GM21367 (cell line): ENCODE measurements around the gene ZNF555.
"Not testable (repeated sequence)": the region's sequence is repeated elsewhere in the genome, so short reads cannot be mapped to it uniquely, and the experiment has no call there.

ENCODE experiments used
- ATAC-seq: cut with Tn5 transposase; IDR thresholded peaks from one replicate; pipeline ENCODE4 v1.9.1; 2021; ENCODE audit not compliant: unreplicated experiment

ZNF555 gene

DNA sequence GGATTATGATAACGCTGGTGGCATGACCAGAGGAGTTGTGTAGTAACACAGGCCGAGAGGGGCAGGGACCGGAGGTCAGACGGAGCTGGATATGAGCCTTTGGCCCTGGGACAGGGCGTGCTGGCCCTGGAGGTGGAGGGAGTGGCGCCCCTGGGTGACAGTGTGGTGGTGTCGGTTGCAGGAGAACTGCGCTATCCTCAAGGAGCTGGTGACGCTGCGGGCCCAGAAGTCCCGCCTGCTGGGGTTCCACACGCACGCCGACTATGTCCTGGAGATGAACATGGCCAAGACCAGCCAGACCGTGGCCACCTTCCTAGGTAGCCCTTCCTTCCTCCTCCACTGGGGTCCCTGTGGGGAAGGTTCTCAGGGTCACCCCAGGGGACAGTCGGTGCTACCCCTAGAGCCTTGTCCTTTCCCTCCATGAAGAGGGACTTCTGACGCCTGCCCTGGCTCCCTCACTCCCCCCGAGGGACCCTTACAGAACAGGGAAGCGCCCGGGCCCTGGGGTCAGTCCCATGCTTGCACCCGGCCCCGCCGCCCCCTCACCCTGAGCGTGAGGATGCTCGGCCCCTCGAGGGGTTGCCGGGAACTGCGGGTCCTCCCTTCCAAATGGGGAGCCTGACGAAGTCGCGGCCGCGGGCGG is 34.4 kb upstream of the ZNF555 start:
- ATAC-seq, result no peak

DNA sequence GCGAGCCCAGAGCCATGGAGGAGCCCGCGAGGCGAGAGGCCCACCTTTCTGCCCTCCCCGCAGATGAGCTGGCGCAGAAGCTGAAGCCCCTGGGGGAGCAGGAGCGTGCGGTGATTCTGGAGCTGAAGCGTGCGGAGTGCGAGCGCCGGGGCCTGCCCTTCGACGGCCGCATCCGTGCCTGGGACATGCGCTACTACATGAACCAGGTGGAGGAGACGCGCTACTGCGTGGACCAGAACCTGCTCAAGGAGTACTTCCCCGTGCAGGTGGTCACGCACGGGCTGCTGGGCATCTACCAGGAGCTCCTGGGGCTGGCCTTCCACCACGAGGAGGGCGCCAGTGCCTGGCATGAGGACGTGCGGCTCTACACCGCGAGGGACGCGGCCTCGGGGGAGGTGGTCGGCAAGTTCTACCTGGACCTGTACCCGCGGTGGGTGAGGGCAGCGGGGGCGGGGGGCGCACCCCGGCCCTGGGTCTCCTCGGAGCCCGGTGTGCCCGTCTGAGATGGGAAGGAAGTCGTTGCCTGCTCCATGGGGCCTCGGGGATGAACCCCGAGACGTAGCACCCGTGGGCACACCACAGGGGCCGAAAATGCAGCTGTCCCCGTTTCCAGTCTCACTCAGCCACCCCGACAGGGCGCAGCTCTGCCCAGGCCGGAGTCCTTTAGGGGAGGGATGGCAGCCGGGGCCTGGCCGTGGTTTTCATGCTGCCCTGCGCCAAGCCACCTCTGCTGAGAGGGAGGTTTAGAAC is 33.7 kb upstream of the ZNF555 start:
- ATAC-seq, result no peak

DNA sequence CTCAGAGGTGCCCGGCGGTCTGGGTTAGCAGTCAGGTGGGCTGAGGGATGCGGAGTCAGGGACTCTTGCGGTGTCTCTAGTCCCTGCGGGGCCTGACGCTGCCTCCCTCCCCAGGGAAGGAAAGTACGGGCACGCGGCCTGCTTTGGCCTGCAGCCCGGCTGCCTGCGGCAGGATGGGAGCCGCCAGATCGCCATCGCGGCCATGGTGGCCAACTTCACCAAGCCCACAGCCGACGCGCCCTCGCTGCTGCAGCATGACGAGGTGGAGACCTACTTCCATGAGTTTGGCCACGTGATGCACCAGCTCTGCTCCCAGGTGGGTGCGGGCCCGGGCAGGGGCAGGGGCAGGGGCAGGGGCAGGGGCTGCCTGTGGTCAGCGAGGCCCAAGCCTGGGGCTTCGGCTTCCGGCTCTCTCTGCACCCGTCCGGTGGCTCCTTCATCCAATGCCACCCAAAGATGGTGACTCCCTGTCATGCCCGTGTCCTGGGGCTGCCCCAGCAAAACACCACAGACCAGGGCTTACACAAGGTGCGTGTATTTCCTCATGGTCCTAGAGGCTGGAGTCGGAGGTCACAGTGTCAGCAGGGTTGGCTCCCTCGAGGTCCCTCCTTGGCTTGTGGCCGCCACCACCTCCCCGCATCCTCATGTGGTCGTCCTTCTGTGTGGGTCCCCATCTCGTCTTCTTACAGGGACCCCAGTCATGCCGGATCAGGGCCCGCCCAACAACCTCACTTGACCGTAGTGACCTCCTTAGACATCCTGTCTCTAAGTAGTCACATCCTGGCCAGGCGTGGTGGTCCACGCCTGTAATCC is 32.9 kb upstream of the ZNF555 start:
- ATAC-seq, result no peak

DNA sequence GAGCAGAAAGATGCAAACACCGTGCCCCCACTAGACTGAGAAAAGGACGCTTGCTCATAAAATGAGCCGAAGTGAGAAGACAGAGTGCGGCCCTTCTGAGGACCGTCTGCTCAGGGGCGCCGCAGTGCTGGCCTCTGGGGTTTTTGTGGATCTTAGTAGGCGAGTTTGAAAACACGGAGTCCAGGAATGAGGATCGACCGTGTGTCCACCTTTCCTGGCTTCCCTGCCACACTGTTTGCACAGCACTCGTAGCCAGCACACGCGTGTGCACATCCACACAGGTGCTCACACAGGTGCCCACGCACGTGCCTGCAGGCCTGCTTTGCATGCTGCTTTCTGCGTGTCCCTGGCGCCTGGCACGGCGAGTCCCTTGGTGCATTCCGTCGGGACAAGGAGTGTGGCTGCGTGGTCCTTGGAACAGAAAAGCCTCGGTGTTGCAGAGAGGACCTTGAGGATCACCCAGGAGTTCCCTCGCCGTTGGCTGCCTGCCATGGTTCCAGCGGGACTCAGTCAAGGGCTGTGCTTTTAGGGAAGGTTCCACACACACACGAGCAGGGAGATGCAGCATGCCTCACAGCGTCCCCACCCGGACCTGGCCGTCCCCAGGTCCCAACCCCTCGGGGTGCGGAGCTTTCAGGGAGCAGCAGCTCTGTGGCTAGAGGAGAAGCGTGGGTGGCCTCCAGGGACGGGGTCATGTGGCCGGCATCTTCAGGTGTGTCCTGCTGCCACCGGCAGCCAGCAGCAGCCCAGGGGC is 31.7 kb upstream of the ZNF555 start:
- no peak for ATAC-seq

DNA sequence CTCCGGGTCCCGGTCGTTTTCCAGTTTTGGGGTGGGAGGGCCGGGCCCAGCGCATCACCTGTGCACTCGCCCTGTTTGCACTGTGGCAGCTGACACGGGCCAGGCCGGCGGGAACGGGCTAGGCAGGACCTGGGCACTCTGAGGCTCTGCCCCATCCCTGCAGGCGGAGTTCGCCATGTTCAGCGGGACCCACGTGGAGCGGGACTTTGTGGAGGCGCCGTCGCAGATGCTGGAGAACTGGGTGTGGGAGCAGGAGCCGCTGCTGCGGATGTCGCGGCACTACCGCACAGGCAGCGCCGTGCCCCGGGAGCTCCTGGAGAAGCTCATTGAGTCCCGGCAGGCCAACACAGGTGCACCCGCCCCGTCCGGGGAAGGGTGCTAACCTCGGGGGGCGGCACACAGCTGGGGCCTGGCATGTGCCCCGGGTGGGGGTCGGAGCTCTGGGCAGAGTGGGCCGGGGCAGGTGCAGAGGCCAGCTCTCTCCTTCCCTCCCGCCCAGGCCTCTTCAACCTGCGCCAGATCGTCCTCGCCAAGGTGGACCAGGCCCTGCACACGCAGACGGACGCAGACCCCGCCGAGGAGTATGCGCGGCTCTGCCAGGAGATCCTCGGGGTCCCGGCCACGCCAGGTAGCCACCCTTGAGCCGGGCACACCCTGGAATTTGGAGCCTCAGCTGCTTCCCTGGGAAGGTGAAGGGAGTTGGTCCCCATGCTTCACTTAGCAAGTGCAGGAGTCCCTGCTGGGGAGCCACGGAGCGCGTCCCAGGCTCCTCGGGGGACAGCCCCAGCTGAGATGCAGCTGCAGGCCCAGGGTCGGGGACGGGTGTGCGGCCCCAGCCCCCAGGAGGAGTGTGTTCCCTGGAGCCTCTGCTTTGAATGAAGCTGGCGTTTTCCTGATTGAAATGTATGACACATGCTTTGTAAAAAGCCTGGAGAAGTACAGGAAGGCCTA is 30.9 kb upstream of the ZNF555 start:
- ATAC-seq, result no peak

DNA sequence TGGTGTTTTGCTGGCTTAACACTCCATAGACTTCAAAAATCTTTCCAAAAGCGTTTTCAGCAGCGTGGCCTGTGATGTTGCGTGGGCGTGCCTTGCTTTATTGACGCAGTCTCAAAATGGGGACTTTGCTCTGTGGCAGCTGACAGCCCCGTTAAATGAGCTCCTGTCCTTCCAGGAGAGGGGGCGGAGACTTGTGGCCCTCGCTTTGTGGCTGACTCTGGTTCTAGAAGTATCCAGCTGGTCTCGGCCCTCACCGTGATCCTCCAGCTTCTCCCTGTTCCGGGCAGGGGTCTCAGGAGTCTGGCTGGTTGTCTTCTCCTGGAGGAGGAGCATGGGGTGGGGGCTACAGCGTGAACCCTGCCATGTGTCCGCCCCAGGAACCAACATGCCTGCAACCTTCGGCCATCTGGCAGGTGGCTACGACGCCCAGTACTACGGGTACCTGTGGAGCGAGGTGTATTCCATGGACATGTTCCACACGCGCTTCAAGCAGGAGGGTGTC is 30.0 kb upstream of the ZNF555 start:
- no peak for ATAC-seq

DNA sequence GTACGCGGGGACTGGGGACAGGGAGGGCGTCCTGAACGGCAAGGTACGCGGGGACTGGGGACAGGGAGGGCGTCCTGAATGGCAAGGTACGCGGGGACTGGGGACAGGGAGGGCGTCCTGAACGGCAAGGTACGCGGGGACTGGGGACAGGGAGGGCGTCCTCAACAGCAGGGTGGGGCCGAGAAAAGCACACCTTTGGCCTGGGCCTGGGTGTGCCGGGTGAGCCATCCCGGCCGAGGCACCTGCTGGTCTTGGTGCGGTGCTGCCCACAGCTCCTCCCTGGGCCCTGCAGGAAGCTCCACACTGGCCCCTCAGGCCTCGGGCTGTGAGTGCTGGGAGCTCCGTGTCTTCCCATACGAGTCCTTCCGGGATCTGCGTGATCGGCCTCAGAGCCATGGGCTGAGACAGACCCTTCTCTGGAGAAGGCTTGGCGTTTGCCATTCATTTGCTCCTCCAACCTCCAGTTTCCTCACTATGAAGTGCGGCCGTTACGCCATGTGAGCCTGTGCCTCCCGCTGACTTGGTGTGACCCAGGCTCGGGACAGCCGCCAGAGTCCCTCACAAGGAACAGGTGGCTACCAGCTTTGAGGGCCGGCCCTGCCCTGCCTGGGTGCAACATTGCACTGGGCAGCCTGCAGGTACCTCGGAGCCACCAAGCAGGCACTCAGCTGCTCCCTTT is 29.4 kb upstream of the ZNF555 start:
- no peak for ATAC-seq

DNA sequence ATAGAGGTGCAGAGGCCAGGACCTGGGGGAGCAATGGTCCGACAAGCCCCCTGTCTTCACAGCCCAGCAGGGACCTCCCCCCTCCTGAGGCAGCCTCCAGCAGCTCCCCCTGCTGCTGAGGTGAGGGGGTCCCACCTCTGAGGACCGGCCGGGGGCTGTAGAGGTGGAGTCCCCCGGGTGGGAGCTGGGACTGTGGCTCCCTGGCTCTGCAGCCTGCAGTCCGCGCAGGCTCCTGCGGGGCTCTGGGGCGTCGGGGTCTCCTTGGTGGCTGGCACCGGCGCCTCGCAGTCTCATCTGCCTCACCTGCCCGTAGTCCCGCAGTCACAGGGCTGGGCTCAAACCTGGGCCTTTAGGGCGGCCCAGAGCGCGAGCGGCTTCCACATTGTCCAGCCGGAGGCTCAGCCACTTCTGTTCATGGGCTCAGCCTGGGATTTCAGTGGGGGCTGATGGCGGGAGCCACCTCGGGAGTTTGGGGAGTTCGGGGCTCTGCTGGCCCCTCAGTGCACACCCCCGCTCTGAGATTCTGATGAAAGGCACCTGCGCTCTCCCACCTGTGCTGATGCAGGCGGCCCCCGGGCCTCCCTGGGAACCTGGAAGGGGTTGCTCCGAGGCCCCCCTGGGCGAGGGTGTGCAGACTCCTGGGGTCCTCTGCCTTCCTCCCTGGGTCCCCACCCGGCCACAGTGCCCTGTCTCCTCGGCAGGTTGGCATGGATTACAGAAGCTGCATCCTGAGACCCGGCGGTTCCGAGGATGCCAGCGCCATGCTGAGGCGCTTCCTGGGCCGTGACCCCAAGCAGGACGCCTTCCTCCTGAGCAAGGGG is 28.7 kb upstream of the ZNF555 start:
- no peak for ATAC-seq

DNA sequence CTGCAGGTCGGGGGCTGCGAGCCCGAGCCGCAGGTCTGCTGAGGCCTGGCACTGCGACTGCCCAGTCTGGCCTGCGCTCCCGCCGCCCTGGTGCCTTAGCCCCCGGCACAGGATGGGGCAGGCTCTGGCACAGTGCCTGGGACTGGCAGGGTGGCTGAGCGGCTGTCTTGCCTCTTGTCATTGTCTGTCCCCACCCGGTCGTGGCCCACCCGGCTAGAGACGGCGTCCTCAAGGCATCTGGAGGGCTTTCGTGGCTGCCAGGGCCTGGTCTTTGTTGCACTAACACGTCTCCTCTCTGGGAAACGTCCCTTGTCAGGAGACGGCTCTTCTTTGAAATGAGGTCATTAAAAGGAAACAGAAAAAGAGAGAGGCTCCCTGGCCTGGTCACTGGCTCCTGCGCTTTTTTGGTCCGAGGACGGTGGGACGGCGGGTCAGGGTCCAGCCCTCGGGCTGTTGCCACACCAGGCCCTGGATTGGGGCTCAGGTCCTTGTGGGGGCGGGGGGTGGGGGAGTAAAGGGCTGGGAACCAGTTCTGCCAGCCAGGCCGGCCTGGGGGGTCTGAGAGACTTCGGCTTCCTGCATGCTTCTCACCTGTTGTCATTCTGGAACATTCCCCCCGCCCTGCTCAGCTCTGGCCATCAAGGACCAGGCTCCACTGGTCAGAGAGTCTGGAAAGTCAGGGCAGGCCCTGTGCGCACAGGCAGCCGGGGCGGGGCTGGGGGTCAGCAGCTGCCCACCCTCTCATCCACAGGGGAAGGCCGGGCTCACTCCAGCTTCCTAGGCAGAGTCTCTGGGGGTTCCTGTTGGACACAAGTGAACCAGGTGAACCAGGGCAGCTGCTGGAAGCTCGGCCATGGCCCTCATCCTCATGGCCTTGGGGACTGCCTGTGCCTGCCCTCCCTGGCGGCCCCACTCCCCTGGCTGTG is 27.8 kb upstream of the ZNF555 start:
- no peak for ATAC-seq

DNA sequence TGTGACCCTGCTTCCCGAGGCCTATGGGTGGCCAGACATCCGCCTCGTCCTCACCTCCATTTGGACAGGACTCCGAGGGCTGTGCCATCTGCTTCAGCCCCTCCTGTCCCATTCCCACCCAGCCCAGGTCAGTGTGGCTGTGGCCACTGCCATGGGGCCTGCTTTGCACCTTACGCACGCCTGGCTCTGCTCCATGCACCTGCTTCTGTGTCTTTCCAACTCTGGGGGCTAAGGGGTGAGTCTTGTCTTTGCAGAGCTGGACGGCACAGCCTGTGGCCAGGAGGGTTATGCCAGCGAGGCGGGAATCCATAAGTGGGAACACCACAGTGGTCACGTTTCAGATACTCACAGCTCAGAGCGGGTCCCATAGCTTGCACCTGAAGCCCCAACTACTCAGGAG is 26.8 kb upstream of the ZNF555 start:
- ATAC-seq, result no peak

DNA sequence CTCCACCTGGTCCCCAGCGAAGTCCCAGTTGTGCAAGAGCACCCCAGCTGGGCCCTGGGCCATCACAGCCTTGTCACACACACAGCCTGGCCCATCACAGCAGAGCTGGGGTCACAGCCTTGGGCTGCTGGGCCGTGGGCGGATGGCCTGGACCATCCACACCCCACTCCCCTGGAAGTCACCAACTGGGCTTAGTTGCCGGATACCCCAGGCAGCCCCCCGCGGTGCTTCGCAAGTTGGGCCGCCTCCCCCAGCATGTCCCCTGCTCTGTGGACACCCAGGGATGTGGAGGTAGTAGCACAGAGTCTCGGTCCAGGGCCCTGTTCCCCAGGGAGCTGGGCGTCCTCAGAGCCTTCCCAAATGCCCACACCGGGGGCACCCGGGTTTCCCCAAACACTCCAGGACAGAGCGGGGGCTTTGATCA is 26.1 kb upstream of the ZNF555 start:
- no peak for ATAC-seq

DNA sequence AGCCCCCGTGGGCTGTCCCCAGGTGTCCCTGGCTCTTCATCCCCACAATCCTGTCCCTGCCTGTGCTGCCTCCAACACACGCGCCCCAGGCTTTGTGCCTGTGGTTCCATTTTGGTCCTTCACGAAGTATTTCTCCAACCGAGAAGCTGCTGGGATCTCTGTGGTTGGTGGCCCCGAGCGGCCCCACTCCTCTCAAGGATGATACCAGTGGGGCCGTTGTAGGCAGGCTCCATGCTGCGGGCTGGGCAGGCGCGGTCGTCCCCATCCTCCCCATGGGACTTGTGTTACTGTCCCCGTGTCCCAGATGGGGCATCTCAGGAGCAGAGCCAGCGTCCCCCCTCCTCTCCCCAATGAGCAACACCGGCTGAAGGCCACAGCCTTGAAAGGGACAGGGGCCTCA is 25.4 kb upstream of the ZNF555 start:
- no peak for ATAC-seq

DNA sequence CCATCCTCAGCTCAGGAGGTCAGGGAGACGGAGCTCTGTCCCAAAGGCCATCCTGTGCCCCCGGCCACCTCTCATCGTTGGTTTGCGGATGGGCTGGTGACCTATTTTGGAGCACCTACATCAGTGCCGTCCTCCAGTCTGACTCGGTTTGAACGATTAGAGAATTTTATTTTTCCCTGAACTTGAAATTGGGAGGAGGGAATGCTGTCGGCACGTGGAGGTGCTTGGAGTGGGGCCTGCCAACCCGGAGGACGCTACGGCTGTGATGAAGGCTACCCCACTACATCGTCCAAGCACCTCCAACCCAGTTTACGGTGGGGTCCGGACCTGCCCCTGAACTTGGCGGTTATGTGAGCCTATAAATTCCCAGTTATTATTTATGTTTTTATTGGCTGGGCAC is 24.6 kb upstream of the ZNF555 start:
- ATAC-seq, result no peak

DNA sequence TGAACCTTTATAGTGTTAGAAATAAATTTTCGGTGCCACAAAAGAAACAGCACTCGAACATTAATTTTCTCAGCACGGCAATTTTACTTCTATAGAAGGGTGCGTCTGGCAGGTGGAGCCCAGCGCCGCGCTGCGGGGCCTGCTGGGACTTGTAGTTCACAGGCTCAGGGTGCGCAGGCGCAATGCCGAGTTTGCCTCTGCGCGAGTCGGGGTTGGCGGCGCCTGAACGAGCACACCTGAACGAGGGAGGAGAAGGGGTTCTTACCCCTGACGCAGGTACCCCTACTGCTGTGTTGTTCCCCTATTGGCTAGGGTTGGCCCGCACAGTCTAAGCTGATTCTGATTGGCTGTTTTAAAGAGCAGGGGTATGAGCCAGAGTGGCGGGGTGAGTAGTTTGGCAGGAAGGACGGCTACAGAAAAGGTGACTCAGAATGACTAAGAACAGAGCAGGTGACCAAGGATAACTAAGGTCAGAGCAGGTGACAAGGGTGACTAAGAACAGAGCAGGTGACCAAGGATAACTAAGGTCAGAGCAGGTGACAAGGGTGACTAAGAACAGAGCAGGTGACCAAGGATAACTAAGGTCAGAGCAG is 23.9 kb upstream of the ZNF555 start:
- not testable (repeated sequence) for ATAC-seq

DNA sequence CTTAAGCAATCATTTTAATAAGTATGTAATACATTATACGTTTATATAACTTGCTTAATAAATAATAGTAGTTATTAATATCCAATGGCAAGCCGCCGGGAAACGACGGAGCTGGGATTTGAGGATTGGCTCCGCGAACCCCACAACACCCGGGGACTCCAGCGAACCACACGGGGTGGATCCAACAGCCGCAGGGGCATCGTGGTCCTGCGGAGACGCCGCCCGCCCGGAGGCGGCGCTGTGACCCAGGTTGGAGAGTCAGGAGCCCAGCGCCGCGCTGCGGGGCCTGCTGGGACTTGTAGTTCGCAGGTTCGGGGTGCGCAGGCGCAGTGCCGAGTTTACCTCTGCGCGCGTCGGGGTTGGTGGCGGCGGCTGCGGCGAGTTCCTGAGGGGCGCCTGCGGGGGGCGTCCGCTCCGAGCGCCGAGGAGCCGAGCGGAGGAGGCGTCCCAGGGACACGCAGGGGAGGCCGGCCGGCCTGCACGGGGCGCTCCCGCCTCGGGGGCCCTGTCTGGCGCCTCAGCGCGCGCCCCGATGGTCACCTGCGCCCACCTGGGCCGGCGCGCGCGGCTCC is 21.6 kb upstream of the ZNF555 start, which contains the start of gene ZNF554:
ZNF554 (plus strand) TSS at position 329 of the 572 bp plus-strand sequence; CDS start at position 533, 204 bp downstream.
- ATAC-seq, result peak; percentile 72

DNA sequence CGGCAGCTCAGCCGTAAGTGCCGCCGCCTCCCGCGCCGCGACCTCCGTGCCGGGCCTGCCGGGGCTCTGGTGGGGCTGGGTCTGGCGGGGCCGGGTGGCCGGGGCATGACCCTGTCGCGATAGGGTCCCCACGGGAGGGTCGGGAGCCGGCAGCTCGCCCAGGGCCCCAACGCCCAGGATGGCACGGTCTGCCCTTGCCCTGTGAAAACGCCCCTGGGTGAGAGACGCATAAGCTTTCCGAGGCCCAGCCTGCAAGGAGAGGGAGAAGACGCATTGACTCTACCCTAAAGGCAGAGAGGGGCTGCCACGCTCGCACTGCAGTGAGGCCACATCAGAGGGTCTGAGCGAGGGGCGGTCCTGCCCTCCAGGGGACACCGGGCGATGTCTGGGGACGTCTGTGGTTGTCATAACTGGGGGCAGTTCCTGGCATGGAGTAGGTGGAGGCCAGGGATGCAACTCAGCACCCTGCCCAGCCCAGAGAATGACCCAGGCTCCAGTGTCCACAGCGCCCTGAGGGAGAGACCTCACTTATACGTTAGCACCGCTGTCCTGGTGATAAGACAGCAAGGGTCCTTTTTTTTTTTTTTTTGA is 21.1 kb upstream of the ZNF555 start:
- ATAC-seq, result no peak
